Measurements from ENCODE around the gene USP4. TPM values are rescaled to one million over a fixed set of nuclear protein-coding genes. Genes with fewer than 3 reads are reported as not detected.

The USP4 gene
- total RNA-seq, 1 donor from 2014 or later, result 31.8 TPM

DNA sequence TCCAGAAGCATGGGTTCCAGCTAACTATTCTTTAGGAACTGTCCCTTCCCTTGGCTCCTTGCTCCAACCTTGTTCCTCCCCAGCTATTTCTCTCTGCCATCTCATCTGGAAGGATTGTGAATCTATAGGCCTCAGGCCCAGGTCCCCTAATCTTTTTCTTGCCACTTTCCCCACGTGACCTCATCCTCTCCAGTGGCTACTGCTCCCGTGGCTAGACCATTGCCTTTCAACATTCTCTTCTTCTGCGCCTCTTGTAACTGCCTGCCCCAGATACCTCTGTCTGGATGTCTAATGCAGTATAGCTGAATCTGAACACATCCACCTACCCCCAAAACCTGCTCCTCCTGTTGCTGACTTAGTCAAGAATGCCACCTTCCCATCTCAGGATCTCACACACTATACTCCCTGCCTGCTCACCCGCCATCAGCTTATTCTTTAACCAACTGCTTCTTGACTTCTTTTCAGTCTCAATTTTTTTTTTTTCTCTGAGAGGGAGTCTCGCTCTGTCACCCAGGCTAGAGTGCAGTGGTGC lies 13.1 kb upstream of the USP4 start:
- H3K27ac Mint-ChIP-seq (ENCODE audit: unreplicated experiment), result no peak overlapping the region
- peaks cover 19% of the 10 kb centered on the region for H4K20me1 ChIP-seq (ENCODE audit: insufficient read depth, low read length)
- H3K9ac ChIP-seq (ENCODE audit: low read length), result no peak overlapping the region
- H3K4me1 ChIP-seq (ENCODE audit: insufficient read depth, low read length), result peaks cover 27% of the 10 kb centered on the region
- DNase-seq (ENCODE audit: low read depth) (no peak), FAIRE-seq (no peak)
- H3K9me3 ChIP-seq (ENCODE audit: insufficient read depth, low read depth, low read length), result no peaks in the 10 kb centered on the region
- H3K36me3 Mint-ChIP-seq (ENCODE audit: low read depth, unreplicated experiment), result peaks cover 12% of the 10 kb centered on the region
- no peak overlapping the region for H2AFZ ChIP-seq (ENCODE audit: low read depth, low read length)
- peaks cover 16% of the 10 kb centered on the region for H3K79me2 ChIP-seq (ENCODE audit: insufficient read depth, low read length)
- TF ChIP-seq, protein P1, sequence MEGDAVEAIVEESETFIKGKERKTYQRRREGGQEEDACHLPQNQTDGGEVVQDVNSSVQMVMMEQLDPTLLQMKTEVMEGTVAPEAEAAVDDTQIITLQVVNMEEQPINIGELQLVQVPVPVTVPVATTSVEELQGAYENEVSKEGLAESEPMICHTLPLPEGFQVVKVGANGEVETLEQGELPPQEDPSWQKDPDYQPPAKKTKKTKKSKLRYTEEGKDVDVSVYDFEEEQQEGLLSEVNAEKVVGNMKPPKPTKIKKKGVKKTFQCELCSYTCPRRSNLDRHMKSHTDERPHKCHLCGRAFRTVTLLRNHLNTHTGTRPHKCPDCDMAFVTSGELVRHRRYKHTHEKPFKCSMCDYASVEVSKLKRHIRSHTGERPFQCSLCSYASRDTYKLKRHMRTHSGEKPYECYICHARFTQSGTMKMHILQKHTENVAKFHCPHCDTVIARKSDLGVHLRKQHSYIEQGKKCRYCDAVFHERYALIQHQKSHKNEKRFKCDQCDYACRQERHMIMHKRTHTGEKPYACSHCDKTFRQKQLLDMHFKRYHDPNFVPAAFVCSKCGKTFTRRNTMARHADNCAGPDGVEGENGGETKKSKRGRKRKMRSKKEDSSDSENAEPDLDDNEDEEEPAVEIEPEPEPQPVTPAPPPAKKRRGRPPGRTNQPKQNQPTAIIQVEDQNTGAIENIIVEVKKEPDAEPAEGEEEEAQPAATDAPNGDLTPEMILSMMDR (IDR thresholded peaks at IDR 0.05; ENCODE audit: insufficient read depth, low read depth, low read length), result no peak
- no peak for TF ChIP-seq EZH2 (IDR thresholded peaks at IDR 0.05; ENCODE audit: insufficient read depth, low read length)
- H3K27me3 ChIP-seq (ENCODE audit: insufficient read depth, low read length), result no peaks in the 10 kb centered on the region
- no peak overlapping the region for H3K4me3 ChIP-seq (ENCODE audit: insufficient read depth, low read depth, low read length)
- H3K4me2 ChIP-seq (ENCODE audit: low read length), result no peak overlapping the region
- no peaks in the 10 kb centered on the region for H3K27me3 Mint-ChIP-seq (ENCODE audit: low read depth, unreplicated experiment)
- peak overlapping the region; percentile 11 for H3K27ac ChIP-seq (ENCODE audit: low read depth, low read length)
- peaks cover 10% of the 10 kb centered on the region for H3K36me3 ChIP-seq (ENCODE audit: insufficient read depth, low read length)
- H3K4me1 Mint-ChIP-seq (ENCODE audit: low read depth, unreplicated experiment), result peaks cover 23% of the 10 kb centered on the region
- H3K9me3 Mint-ChIP-seq (ENCODE audit: unreplicated experiment), result no peaks in the 10 kb centered on the region
- H3K4me3 Mint-ChIP-seq (ENCODE audit: unreplicated experiment), result peak overlapping the region; percentile 21

DNA sequence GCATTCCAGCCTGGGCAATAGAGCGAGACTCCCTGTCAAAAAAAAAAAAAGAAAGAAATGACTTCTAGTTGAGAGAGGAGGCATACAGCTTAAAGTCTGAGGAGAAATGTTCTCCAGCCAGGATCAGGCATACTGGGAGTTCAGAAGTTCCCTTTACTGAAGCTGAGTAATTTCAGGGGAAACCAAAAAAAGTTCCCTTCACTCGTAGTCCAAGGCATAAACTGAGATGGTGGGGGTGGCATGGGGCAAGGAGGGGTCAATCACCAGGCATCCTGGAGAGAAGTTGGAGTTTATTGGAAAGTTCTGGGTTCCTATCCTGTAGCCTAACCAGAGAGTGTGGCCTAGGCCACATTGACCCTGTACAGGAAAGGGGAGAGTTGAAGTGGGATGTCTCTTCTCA lies 12.4 kb upstream of the USP4 start:
- H3K36me3 ChIP-seq (ENCODE audit: insufficient read depth, low read length), result peaks cover 10% of the 10 kb centered on the region
- peaks cover 16% of the 10 kb centered on the region for H4K20me1 ChIP-seq (ENCODE audit: insufficient read depth, low read length)
- no peaks in the 10 kb centered on the region for H3K9me3 ChIP-seq (ENCODE audit: insufficient read depth, low read depth, low read length)
- H3K4me3 ChIP-seq (ENCODE audit: insufficient read depth, low read depth, low read length), result no peak overlapping the region
- H3K9ac ChIP-seq (ENCODE audit: low read length), result peak overlapping the region; percentile 14
- Mint-ChIP-seq H3K4me3 (ENCODE audit: unreplicated experiment) (peak overlapping the region; percentile 47), H3K9me3 (ENCODE audit: unreplicated experiment) (no peaks in the 10 kb centered on the region), H3K27me3 (ENCODE audit: low read depth, unreplicated experiment) (no peaks in the 10 kb centered on the region), H3K4me1 (ENCODE audit: low read depth, unreplicated experiment) (peaks cover 23% of the 10 kb centered on the region), H3K36me3 (ENCODE audit: low read depth, unreplicated experiment) (peaks cover 12% of the 10 kb centered on the region), H3K27ac (ENCODE audit: unreplicated experiment) (peak overlapping the region; percentile 66)
- TF ChIP-seq, protein P1 (IDR thresholded peaks at IDR 0.05; ENCODE audit: insufficient read depth, low read depth, low read length), result no peak
- TF ChIP-seq EZH2 (IDR thresholded peaks at IDR 0.05; ENCODE audit: insufficient read depth, low read length), result no peak
- H3K79me2 ChIP-seq (ENCODE audit: insufficient read depth, low read length), result peaks cover 12% of the 10 kb centered on the region
- no peak for DNase-seq (ENCODE audit: low read depth)
- no peak for FAIRE-seq
- H3K27me3 ChIP-seq (ENCODE audit: insufficient read depth, low read length), result no peaks in the 10 kb centered on the region
- H3K27ac ChIP-seq (ENCODE audit: low read depth, low read length), result peak overlapping the region; percentile 39
- no peak overlapping the region for H2AFZ ChIP-seq (ENCODE audit: low read depth, low read length)
- peak overlapping the region; percentile 45 for H3K4me2 ChIP-seq (ENCODE audit: low read length)
- H3K4me1 ChIP-seq (ENCODE audit: insufficient read depth, low read length), result peaks cover 24% of the 10 kb centered on the region

DNA sequence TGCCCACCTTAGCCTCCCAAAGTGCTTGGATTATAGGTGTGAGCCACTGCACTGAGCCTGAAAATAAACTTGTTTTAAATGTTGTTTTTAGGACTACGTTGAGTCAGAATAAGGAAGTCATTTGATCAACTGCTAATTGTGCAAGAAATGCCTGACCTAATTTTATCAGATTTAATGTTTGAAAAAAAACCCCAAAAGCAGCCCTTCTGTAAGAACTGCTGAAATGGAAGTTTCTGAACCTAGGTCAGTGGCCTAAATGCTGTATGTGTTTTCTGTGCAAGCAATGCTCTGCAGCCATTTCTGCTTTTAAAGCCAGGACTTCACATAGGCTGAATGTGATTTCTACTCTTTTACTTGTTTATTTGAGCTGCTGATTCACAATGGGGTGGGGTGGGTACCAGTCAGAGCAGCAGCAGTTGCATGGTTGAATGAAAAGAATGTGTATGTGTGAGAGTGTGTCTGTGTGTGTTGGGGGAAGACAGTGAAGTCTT lies 11.7 kb upstream of the USP4 start:
- peak overlapping the region; percentile 3 for H3K27ac Mint-ChIP-seq (ENCODE audit: unreplicated experiment)

More for the DNA sequence above, 11.7 kb upstream of the USP4 start:
- H4K20me1 ChIP-seq (ENCODE audit: insufficient read depth, low read length), result peaks cover 10% of the 10 kb centered on the region
- peak overlapping the region; percentile 45 for H3K4me2 ChIP-seq (ENCODE audit: low read length)
- H3K27me3 Mint-ChIP-seq (ENCODE audit: low read depth, unreplicated experiment), result no peaks in the 10 kb centered on the region
- H3K9me3 Mint-ChIP-seq (ENCODE audit: unreplicated experiment), result no peaks in the 10 kb centered on the region
- DNase-seq (ENCODE audit: low read depth), result peak; percentile 88
- no peak overlapping the region for H2AFZ ChIP-seq (ENCODE audit: low read depth, low read length)
- H3K9me3 ChIP-seq (ENCODE audit: insufficient read depth, low read depth, low read length), result no peaks in the 10 kb centered on the region
- peak overlapping the region; percentile 14 for H3K9ac ChIP-seq (ENCODE audit: low read length)
- H3K79me2 ChIP-seq (ENCODE audit: insufficient read depth, low read length), result peaks cover 6% of the 10 kb centered on the region
- no peaks in the 10 kb centered on the region for H3K27me3 ChIP-seq (ENCODE audit: insufficient read depth, low read length)
- H3K4me1 Mint-ChIP-seq (ENCODE audit: low read depth, unreplicated experiment), result peaks cover 22% of the 10 kb centered on the region
- H3K36me3 Mint-ChIP-seq (ENCODE audit: low read depth, unreplicated experiment), result peaks cover 11% of the 10 kb centered on the region
- H3K4me3 ChIP-seq (ENCODE audit: insufficient read depth, low read depth, low read length), result no peak overlapping the region
- H3K36me3 ChIP-seq (ENCODE audit: insufficient read depth, low read length), result peaks cover 10% of the 10 kb centered on the region
- FAIRE-seq, result no peak
- H3K27ac ChIP-seq (ENCODE audit: low read depth, low read length), result peak overlapping the region; percentile 39
- H3K4me1 ChIP-seq (ENCODE audit: insufficient read depth, low read length), result peaks cover 23% of the 10 kb centered on the region
- peak overlapping the region; percentile 18 for H3K4me3 Mint-ChIP-seq (ENCODE audit: unreplicated experiment)
- TF ChIP-seq, protein P1 (IDR thresholded peaks at IDR 0.05; ENCODE audit: insufficient read depth, low read depth, low read length), result no peak
- no peak for TF ChIP-seq EZH2 (IDR thresholded peaks at IDR 0.05; ENCODE audit: insufficient read depth, low read length)

All from astrocyte (in vitro differentiated cells and primary cell).